ENCODE data around the gene TLR9.

Gene TLR9

DNA sequence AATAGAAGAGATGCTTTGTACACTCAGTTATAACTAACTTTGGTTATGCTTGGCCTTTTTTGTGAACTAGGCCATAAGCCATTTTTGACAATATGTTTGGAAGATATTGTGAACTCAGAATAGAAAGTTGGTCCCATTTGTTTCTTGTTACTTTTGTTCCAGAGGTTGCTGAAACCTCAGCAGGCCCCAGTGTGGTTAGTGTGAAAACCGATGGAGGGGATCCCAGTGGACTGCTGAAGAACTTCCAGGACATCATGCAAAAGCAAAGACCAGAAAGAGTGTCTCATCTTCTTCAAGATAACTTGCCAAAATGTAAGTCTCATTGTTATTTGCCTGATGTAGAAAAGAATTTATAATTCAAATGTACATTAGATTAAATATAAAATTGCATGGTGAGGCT is 21.7 kb downstream of the TLR9 start:
- Histone ChIP-seq H3K27ac (ENCODE audit: insufficient read depth in 1 of 2, low read depth in 1 of 2, low read length in 2 of 2, poor library complexity in 1 of 2, severe bottlenecking in 2 of 2) (no peak overlapping the region), H3K36me3 (ENCODE audit: control insufficient read depth in 4 of 4, insufficient read depth in 4 of 4, low read length in 3 of 4) (peaks cover 27 to 71% (median 50%) of the 10 kb centered on the region in 4 experiments)
- POLR2A ChIA-PET = no interaction called here

DNA sequence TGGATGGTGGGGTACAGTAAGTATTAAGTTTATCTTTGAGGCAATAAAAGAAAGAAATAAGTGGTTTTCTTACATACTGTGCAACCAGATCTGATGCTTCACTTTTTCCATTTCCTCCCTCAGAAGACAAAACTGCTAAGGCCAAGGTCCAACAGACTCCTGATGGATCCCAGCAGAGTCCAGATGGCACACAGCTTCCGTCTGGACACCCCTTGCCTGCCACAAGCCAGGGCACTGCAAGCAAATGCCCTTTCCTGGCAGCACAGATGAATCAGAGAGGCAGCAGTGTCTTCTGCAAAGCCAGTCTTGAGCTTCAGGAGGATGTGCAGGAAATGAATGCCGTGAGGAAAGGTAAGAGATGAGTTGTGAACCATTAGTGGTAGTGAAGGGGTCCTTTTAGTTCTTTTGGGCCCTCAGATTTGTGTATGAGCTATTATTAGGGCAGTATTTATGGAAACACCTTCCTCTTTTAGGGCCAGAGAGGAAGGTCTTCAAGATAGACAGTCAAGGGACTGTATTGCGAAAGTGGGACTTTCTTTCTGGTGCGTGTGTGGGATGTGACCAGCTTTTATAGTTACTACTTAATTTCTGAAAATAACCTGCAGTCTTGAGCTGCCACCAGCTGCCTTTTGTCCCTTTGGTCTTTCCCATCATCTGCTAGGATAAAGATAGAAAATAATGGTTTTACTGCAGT is 22.9 kb downstream of the TLR9 start:
- Histone ChIP-seq H3K36me3 (ENCODE audit: control insufficient read depth in 4 of 4, insufficient read depth in 4 of 4, low read length in 3 of 4) (peaks cover 20 to 59% (median 40%) of the 10 kb centered on the region in 4 experiments), H3K4me3 (ENCODE audit: control insufficient read depth in 1 of 7, extremely low read depth in 1 of 7, insufficient read depth in 4 of 7, low read depth in 2 of 7, low read length in 6 of 7) (peak overlapping the region in 1 of 7 experiments; percentile 2), H3K27me3 (replicated peaks in 2 of 5; ENCODE audit: control insufficient read depth in 4 of 5, insufficient read depth in 5 of 5, low read length in 4 of 5) (no peaks in the 10 kb centered on the region), H3K4me1 (ENCODE audit: control extremely low read depth in 1 of 4, control insufficient read depth in 4 of 4, insufficient read depth in 4 of 4, low read length in 3 of 4) (peaks cover 0 to 40% (median 17%) of the 10 kb centered on the region in 4 experiments), H3K9me3 (ENCODE audit: control extremely low read depth in 1 of 5, control insufficient read depth in 4 of 5, insufficient read depth in 2 of 5, low read depth in 1 of 5, low read length in 4 of 5) (no peaks in the 10 kb centered on the region), H3K27ac (ENCODE audit: insufficient read depth in 1 of 2, low read depth in 1 of 2, low read length in 2 of 2, poor library complexity in 1 of 2, severe bottlenecking in 2 of 2) (no peak overlapping the region)
- 100% methylated on average over 1 of the region's 4 CpGs for WGBS (ENCODE audit: insufficient coverage)
- ChIA-PET POLR2A (no interaction called here), CTCF (interaction anchor here (0.6 to 5.3 kb wide), 4 partner anchors 11 to 30 kb away, joined by 3 to 32 read pairs (median 4); no protein-coding TSS in a partner anchor)
- peak in 2 of 3 donors; percentile 35 to 38 for DNase-seq

More for the DNA sequence above, 21.7 kb downstream of the TLR9 start:
- no peak overlapping the region for H3K4me3 ChIP-seq (ENCODE audit: control insufficient read depth in 1 of 7, extremely low read depth in 1 of 7, insufficient read depth in 4 of 7, low read depth in 2 of 7, low read length in 6 of 7)
- no peak for DNase-seq
- peaks cover 0 to 33% (median 9%) of the 10 kb centered on the region in 4 experiments for H3K4me1 ChIP-seq (ENCODE audit: control extremely low read depth in 1 of 4, control insufficient read depth in 4 of 4, insufficient read depth in 4 of 4, low read length in 3 of 4)
- H3K9me3 ChIP-seq (ENCODE audit: control extremely low read depth in 1 of 5, control insufficient read depth in 4 of 5, insufficient read depth in 2 of 5, low read depth in 1 of 5, low read length in 4 of 5) = no peaks in the 10 kb centered on the region
- CTCF ChIA-PET = interaction anchor here (1.4 to 5.3 kb wide), 3 partner anchors 17 to 21 kb away, joined by 3 to 32 read pairs (median 3); no protein-coding TSS in a partner anchor
- WGBS (ENCODE audit: insufficient coverage) = no CpG with 5 or more reads among the region's 1 CpG
- no peaks in the 10 kb centered on the region for H3K27me3 ChIP-seq (replicated peaks in 2 of 5; ENCODE audit: control insufficient read depth in 4 of 5, insufficient read depth in 5 of 5, low read length in 4 of 5)

- no peaks in the 10 kb centered on the region for H3K9me3 ChIP-seq (ENCODE audit: control extremely low read depth in 1 of 5, control insufficient read depth in 4 of 5, insufficient read depth in 2 of 5, low read depth in 1 of 5, low read length in 4 of 5)
- CTCF ChIA-PET = interaction anchor here (0.6 to 5.3 kb wide), 4 partner anchors 14 to 1153 kb away, joined by 3 to 32 read pairs (median 3); no protein-coding TSS in a partner anchor
These were observed 24.3 kb downstream of the TLR9 start for GRCh38 chr3:52200981-52201679.

DNA sequence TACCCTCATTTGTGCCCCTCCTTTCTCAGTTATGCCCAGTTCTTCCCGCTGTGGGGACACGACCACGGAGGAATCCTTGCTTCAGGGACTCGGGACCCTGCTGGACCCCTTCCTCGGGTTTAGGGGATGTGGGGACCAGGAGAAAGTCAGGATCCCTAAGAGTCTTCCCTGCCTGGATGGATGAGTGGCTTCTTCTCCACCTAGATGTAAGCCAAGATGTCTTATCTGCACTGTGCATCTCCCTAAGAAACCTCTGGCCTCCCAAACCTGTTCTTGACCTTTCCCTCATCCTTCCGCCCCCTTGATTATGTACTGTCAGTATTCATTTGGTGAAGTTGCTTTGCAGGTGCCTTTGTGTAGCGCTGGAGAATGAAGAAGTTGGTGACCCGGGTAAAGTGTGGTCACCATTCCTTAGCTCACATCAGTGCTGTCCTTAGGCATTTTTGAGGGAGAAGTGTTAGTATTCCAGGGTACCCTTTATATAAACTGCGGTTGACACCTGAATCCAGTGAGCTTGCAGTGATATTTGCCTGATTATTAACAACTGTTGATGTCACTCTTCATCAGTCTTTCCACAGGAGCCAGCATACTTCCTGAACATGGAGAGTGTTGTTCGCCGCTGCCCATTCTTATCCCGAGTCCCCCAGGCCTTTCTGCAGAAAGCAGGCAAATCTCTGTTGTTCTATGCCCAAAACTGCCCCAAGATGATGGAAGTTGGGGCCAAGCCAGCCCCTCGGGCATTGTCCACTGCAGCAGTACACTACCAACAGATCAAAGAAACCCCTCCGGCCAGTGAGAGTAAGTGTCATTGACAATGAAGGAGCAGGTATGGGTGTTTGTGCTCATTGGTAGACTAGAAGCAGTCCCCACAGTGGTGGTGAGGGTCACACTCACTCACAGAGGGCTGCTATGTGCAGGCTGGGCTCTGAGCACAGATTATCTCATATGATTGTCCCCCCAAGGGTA is 26.5 kb downstream of the TLR9 start:
- ChIA-PET POLR2A (no interaction called here), CTCF (interaction anchor here (5.3 kb wide), 1 partner anchor 22 kb away, joined by 32 read pairs; no protein-coding TSS in a partner anchor)
- Histone ChIP-seq H3K4me3 (ENCODE audit: control insufficient read depth in 1 of 7, extremely low read depth in 1 of 7, insufficient read depth in 4 of 7, low read depth in 2 of 7, low read length in 6 of 7) (peak overlapping the region; percentile 80 to 99 (median 91)), H3K9me3 (ENCODE audit: control extremely low read depth in 1 of 5, control insufficient read depth in 4 of 5, insufficient read depth in 2 of 5, low read depth in 1 of 5, low read length in 4 of 5) (no peaks in the 10 kb centered on the region), H3K36me3 (ENCODE audit: control insufficient read depth in 4 of 4, insufficient read depth in 4 of 4, low read length in 3 of 4) (peaks cover 7 to 29% (median 18%) of the 10 kb centered on the region in 4 experiments), H3K27ac (ENCODE audit: insufficient read depth in 1 of 2, low read depth in 1 of 2, low read length in 2 of 2, poor library complexity in 1 of 2, severe bottlenecking in 2 of 2) (peak overlapping the region; percentile 58 to 86), H3K4me1 (ENCODE audit: control extremely low read depth in 1 of 4, control insufficient read depth in 4 of 4, insufficient read depth in 4 of 4, low read length in 3 of 4) (peaks cover 0 to 60% (median 25%) of the 10 kb centered on the region in 4 experiments), H3K27me3 (replicated peaks in 2 of 5; ENCODE audit: control insufficient read depth in 4 of 5, insufficient read depth in 5 of 5, low read length in 4 of 5) (no peaks in the 10 kb centered on the region)
- WGBS (ENCODE audit: insufficient coverage) = 45% methylated on average over 13 of the region's 14 CpGs
- no peak for DNase-seq

More at GRCh38 chr3:52200981-52201679, 24.3 kb downstream of the TLR9 start:
- H3K4me3 ChIP-seq (ENCODE audit: control insufficient read depth in 1 of 7, extremely low read depth in 1 of 7, insufficient read depth in 4 of 7, low read depth in 2 of 7, low read length in 6 of 7) = no peak overlapping the region
- POLR2A ChIA-PET = no interaction called here
- 100% methylated on average over 3 of the region's 5 CpGs for WGBS (ENCODE audit: insufficient coverage)
- DNase-seq = no peak
- H3K27me3 ChIP-seq (replicated peaks in 2 of 5; ENCODE audit: control insufficient read depth in 4 of 5, insufficient read depth in 5 of 5, low read length in 4 of 5) = no peaks in the 10 kb centered on the region
- peaks cover 0 to 54% (median 23%) of the 10 kb centered on the region in 4 experiments for H3K4me1 ChIP-seq (ENCODE audit: control extremely low read depth in 1 of 4, control insufficient read depth in 4 of 4, insufficient read depth in 4 of 4, low read length in 3 of 4)
- peaks cover 15 to 51% (median 33%) of the 10 kb centered on the region in 4 experiments for H3K36me3 ChIP-seq (ENCODE audit: control insufficient read depth in 4 of 4, insufficient read depth in 4 of 4, low read length in 3 of 4)
- H3K27ac ChIP-seq (ENCODE audit: insufficient read depth in 1 of 2, low read depth in 1 of 2, low read length in 2 of 2, poor library complexity in 1 of 2, severe bottlenecking in 2 of 2) = no peak overlapping the region

DNA sequence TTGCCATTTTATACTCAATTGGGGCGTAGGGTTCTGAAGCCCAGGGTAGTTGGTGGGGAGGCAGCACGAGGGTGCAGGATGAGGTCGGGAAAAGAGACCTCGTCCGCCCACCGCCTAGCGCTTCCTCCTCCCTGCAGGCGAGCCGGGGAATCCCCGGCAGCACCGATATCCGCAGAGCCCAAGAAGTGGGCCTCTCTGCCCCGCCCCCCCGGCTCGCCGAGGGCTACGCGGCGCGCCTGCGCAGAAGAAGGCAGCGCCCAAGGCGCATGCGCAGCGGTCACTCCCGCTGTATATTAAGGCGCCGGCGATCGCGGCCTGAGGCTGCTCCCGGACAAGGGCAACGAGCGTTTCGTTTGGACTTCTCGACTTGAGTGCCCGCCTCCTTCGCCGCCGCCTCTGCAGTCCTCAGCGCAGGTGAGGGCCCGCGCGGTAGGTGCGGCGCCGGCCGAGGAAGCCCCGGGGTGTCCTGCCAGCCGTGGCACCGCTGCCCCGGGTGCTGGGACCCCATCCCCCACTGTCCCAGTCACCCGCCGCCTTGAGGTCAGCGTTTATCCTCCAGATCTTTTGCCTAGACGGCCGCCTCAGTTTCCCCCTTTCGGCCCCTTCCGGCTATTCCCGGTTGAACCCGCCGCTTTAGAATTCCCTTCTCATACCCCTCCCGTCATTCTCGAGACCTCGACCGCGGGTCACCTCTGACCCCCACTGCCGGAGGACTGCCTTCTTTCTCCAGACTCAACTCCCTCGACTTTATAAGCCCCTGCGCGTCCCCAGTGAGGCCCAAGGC is 27.4 kb downstream of the TLR9 start, which contains the start of gene ALAS1:
Gene ALAS1 (plus strand): TSS at position 319 of the 784 bp plus-strand sequence. CDS start 1,082 bp downstream, outside the sequence.
- peak within 1 kb of the TSS; percentile 58 to 86 for H3K27ac ChIP-seq (ENCODE audit: insufficient read depth in 1 of 2, low read depth in 1 of 2, low read length in 2 of 2, poor library complexity in 1 of 2, severe bottlenecking in 2 of 2)
- DNase-seq = peak; percentile 85 to 91 (median 87)
- ChIA-PET CTCF (interaction anchor here (1.1 to 5.3 kb wide), 2 partner anchors 9 to 23 kb away, joined by 7 to 32 read pairs; no protein-coding TSS in a partner anchor), POLR2A (no interaction called here)
- WGBS (ENCODE audit: insufficient coverage) = under 1% methylated on average over 64 of the region's 71 CpGs
- H3K9me3 ChIP-seq (ENCODE audit: control extremely low read depth in 1 of 5, control insufficient read depth in 4 of 5, insufficient read depth in 2 of 5, low read depth in 1 of 5, low read length in 4 of 5) = no peaks in the 10 kb centered on the region
- peak within 1 kb of the TSS; percentile 80 to 99 (median 91) for H3K4me3 ChIP-seq (ENCODE audit: control insufficient read depth in 1 of 7, extremely low read depth in 1 of 7, insufficient read depth in 4 of 7, low read depth in 2 of 7, low read length in 6 of 7)
- H3K4me1 ChIP-seq (ENCODE audit: control extremely low read depth in 1 of 4, control insufficient read depth in 4 of 4, insufficient read depth in 4 of 4, low read length in 3 of 4) = peaks cover 0 to 54% (median 25%) of the 10 kb centered on the region in 4 experiments
- no peaks in the 10 kb centered on the region for H3K27me3 ChIP-seq (replicated peaks in 2 of 5; ENCODE audit: control insufficient read depth in 4 of 5, insufficient read depth in 5 of 5, low read length in 4 of 5)
- peaks cover 7 to 21% (median 10%) of the 10 kb centered on the region in 4 experiments for H3K36me3 ChIP-seq (ENCODE audit: control insufficient read depth in 4 of 4, insufficient read depth in 4 of 4, low read length in 3 of 4)

- Histone ChIP-seq H3K27me3 (replicated peaks in 2 of 5; ENCODE audit: control insufficient read depth in 4 of 5, insufficient read depth in 5 of 5, low read length in 4 of 5) (no peaks in the 10 kb centered on the region), H3K4me1 (ENCODE audit: control extremely low read depth in 1 of 4, control insufficient read depth in 4 of 4, insufficient read depth in 4 of 4, low read length in 3 of 4) (peaks cover 0 to 48% (median 23%) of the 10 kb centered on the region in 4 experiments), H3K9me3 (ENCODE audit: control extremely low read depth in 1 of 5, control insufficient read depth in 4 of 5, insufficient read depth in 2 of 5, low read depth in 1 of 5, low read length in 4 of 5) (no peaks in the 10 kb centered on the region), H3K36me3 (ENCODE audit: control insufficient read depth in 4 of 4, insufficient read depth in 4 of 4, low read length in 3 of 4) (peaks cover 2 to 16% (median 6%) of the 10 kb centered on the region in 4 experiments), H3K27ac (ENCODE audit: insufficient read depth in 1 of 2, low read depth in 1 of 2, low read length in 2 of 2, poor library complexity in 1 of 2, severe bottlenecking in 2 of 2) (peak overlapping the region in 1 of 2 experiments; percentile 86), H3K4me3 (ENCODE audit: control insufficient read depth in 1 of 7, extremely low read depth in 1 of 7, insufficient read depth in 4 of 7, low read depth in 2 of 7, low read length in 6 of 7) (peak overlapping the region; percentile 80 to 99 (median 91))
- CTCF ChIA-PET = interaction anchor here (1.1 to 2.5 kb wide), 5 partner anchors 9 to 23 kb away, joined by 3 to 10 read pairs (median 7); no protein-coding TSS in a partner anchor
- POLR2A ChIA-PET = no interaction called here
- WGBS (ENCODE audit: insufficient coverage) = 71% methylated on average over 7 of the region's 10 CpGs
- DNase-seq = no peak
These were observed 28.0 kb downstream of the TLR9 start for GRCh38 chr3:52197499-52197841.

All from common myeloid progenitor, CD34-positive (primary cell).